Ishikawa (cell line): ENCODE measurements around the gene LRRC3B.

Experiments
- CEBPB ChIP-seq: IDR thresholded peaks from 2 replicates; pipeline ENCODE4 v1.6.1; 2012
- CREB1 ChIP-seq: IDR thresholded peaks from 2 replicates; pipeline ENCODE4 v1.6.1; 2012; ENCODE audit warnings: low read depth
- EGR1 ChIP-seq: IDR thresholded peaks from 2 replicates; pipeline ENCODE4 v1.6.1; 2012
- EP300 ChIP-seq: IDR thresholded peaks from 2 replicates; pipeline ENCODE4 v1.6.1; 2012; ENCODE audit warnings: borderline replicate concordance
- FOXM1 ChIP-seq: IDR thresholded peaks from 2 replicates; pipeline ENCODE4 v1.6.1; 2012; ENCODE audit warnings: low read depth, borderline replicate concordance
- MAX ChIP-seq: IDR thresholded peaks from 2 replicates; pipeline ENCODE4 v1.6.1; 2012
- NFIC ChIP-seq: IDR thresholded peaks from 2 replicates; pipeline ENCODE4 v1.6.1; 2012
- RAD21 ChIP-seq: IDR thresholded peaks from 2 replicates; pipeline ENCODE4 v1.6.1; 2012; ENCODE audit warnings: low read depth
- REST ChIP-seq: IDR thresholded peaks from 2 replicates; pipeline ENCODE4 v1.6.1; 2012; ENCODE audit warnings: low read depth, mild to moderate bottlenecking
- TAF1 ChIP-seq: IDR thresholded peaks from 2 replicates; pipeline ENCODE4 v1.6.1; 2012; ENCODE audit warnings: low read depth, mild to moderate bottlenecking
- TCF12 ChIP-seq: IDR thresholded peaks from 2 replicates; pipeline ENCODE4 v1.6.1; 2012; ENCODE audit warnings: low read depth
- TEAD4 ChIP-seq: IDR thresholded peaks from 2 replicates; pipeline ENCODE4 v1.6.1; 2012
- USF1 ChIP-seq: IDR thresholded peaks from 2 replicates; pipeline ENCODE4 v1.6.1; 2012
- YY1 ChIP-seq: IDR thresholded peaks from 2 replicates; pipeline ENCODE4 v1.6.1; 2012; ENCODE audit warnings: low read depth
- ZBTB7A ChIP-seq: IDR thresholded peaks from 2 replicates; pipeline ENCODE4 v1.6.1; 2012; ENCODE audit warnings: low read depth

The LRRC3B gene

GRCh38 chr3:26596335-26596734 lies 26.2 kb upstream of the LRRC3B start:
- TF ChIP-seq EGR1 (no peak), EP300 (no peak), MAX (no peak), TCF12 (no peak), USF1 (no peak), NFIC (no peak), YY1 (no peak), RAD21 (no peak), ZBTB7A (no peak)

- TF ChIP-seq REST (no peak), CREB1 (no peak)
These were observed 8.4 kb upstream of the LRRC3B start for GRCh38 chr3:26614006-26614685.

GRCh38 chr3:26621176-26621575 lies 1.4 kb upstream of the LRRC3B start:
- no peak for TF ChIP-seq RAD21
- no peak for TF ChIP-seq MAX
- TF ChIP-seq USF1: no peak
- TF ChIP-seq CREB1: no peak
- TF ChIP-seq EGR1: no peak
- no peak for TF ChIP-seq TCF12
- no peak for TF ChIP-seq CEBPB
- no peak for TF ChIP-seq EP300
- no peak for TF ChIP-seq TAF1
- no peak for TF ChIP-seq FOXM1
- TF ChIP-seq NFIC: no peak

- TF ChIP-seq EP300 (no peak), REST (no peak), USF1 (no peak), MAX (no peak), TAF1 (no peak), NFIC (no peak), EGR1 (no peak), FOXM1 (no peak), CEBPB (no peak), TCF12 (no peak), CREB1 (no peak)
These were observed 509 bp upstream of the LRRC3B start for GRCh38 chr3:26621906-26622620.

- TF ChIP-seq MAX: no peak
- no peak for TF ChIP-seq EGR1
- no peak for TF ChIP-seq NFIC
- TF ChIP-seq FOXM1: no peak
- no peak for TF ChIP-seq USF1
- TF ChIP-seq CEBPB: no peak
- no peak for TF ChIP-seq TEAD4
- no peak for TF ChIP-seq YY1
- TF ChIP-seq TAF1: no peak
- no peak for TF ChIP-seq REST
- TF ChIP-seq TCF12: no peak
- no peak for TF ChIP-seq CREB1
- TF ChIP-seq RAD21: no peak
- no peak for TF ChIP-seq ZBTB7A
- no peak for TF ChIP-seq EP300
These were observed 1.0 kb downstream of the LRRC3B start for GRCh38 chr3:26623419-26624208.
